A673 (cell line): ENCODE measurements around the gene ATP2B3. TPM values are rescaled to one million over a fixed set of nuclear protein-coding genes. Genes with fewer than 3 reads are reported as not detected.

Source experiments
- BruUV-seq: library from RNA; stranded (reverse); fragments of 400-500 nt; replicated peaks from 2 replicates; lab custom pipeline; 2021; lab: Mats Ljungman, UMichigan
- CTCF ChIA-PET: fragments of 300-600 bp; sonication (Branson Sonifier 250); formaldehyde crosslinking; loops from one replicate; lab custom pipeline; 2022; ENCODE audit warnings: antibody characterized with exemption; lab: Charles Lee
- POLR2A ChIA-PET: fragments of 300-600 bp; sonication (Branson Sonifier 250); formaldehyde crosslinking; loops from one replicate; lab custom pipeline; 2022; ENCODE audit warnings: antibody characterized with exemption; ENCODE audit not compliant: low non-redundant PET; lab: Charles Lee
- DNase-seq: peaks from one replicate; pipeline ENCODE4 v3.0.0-alpha.2; 2015; ENCODE audit warnings: low spot score
- H3K27ac ChIP-seq: fragments of 200-600 bp; sonication (generic); 2 replicates; pipeline ENCODE4 v1.5.1; 2016; ENCODE audit warnings: mixed run types, low read depth, mild to moderate bottlenecking, mixed read lengths, antibody characterized with exemption, low read length; ENCODE audit not compliant: poor library complexity, severe bottlenecking
- H3K27me3 ChIP-seq: fragments of 200-600 bp; sonication (generic); replicated peaks from 2 replicates; pipeline ENCODE4 v1.6.1; 2017; ENCODE audit warnings: mixed run types, low read depth, mild to moderate bottlenecking, mixed read lengths, antibody characterized with exemption, low read length; ENCODE audit not compliant: insufficient read depth, poor library complexity
- H3K36me3 ChIP-seq: fragments of 200-600 bp; sonication (generic); 2 replicates; pipeline ENCODE4 v1.6.1; 2016; ENCODE audit warnings: mixed run types, mild to moderate bottlenecking, mixed read lengths, antibody characterized with exemption, low read length; ENCODE audit not compliant: insufficient read depth, poor library complexity, severe bottlenecking
- H3K4me1 ChIP-seq: fragments of 200-600 bp; sonication (generic); 2 replicates; pipeline ENCODE4 v1.6.1; 2017; ENCODE audit warnings: mixed run types, mild to moderate bottlenecking, mixed read lengths, antibody characterized with exemption, low read length; ENCODE audit not compliant: insufficient read depth, poor library complexity, severe bottlenecking
- H3K4me3 ChIP-seq: fragments of 200-600 bp; sonication (generic); 2 replicates; pipeline ENCODE4 v1.5.1; 2016; ENCODE audit warnings: low read depth, mixed run types, mild to moderate bottlenecking, mixed read lengths, low read length; ENCODE audit not compliant: poor library complexity, severe bottlenecking
- H3K9me3 ChIP-seq: fragments of 200-600 bp; sonication (generic); 2 replicates; pipeline ENCODE4 v1.6.1; 2016; ENCODE audit warnings: mixed run types, low read depth, mild to moderate bottlenecking, mixed read lengths, antibody characterized with exemption, low read length; ENCODE audit not compliant: poor library complexity, severe bottlenecking
- CTCF ChIP-seq: fragments of 300-800, 200-600 bp; sonication (generic); conservative IDR thresholded peaks from 2 replicates; pipeline ENCODE4 v1.5.1; 2017; ENCODE audit warnings: low read depth, mild to moderate bottlenecking, antibody characterized with exemption, low read length, moderate library complexity, mixed read lengths
- EZH2 ChIP-seq: fragments of 200-600 bp; sonication (generic); IDR thresholded peaks from 2 replicates; pipeline ENCODE4 v1.6.1; 2017; ENCODE audit warnings: borderline replicate concordance, low read depth, mild to moderate bottlenecking, mixed read lengths, antibody characterized with exemption, low read length; ENCODE audit not compliant: poor library complexity, severe bottlenecking
- intact Hi-C: fragments of 100-400 bp; cut with micrococcal nuclease; formaldehyde crosslinking; loops from one replicate; pipeline ENCODE4 v1.10.0; 2022; ENCODE audit not compliant: unreplicated experiment
- total RNA-seq: library from RNA; stranded (reverse); gene quantifications from 2 replicates; pipeline ENCODE4 v1.2.3, GENCODE V29; 2021

Gene ATP2B3
- total RNA-seq, 1 experiment from 2014 or later: 0.11 TPM

DNA sequence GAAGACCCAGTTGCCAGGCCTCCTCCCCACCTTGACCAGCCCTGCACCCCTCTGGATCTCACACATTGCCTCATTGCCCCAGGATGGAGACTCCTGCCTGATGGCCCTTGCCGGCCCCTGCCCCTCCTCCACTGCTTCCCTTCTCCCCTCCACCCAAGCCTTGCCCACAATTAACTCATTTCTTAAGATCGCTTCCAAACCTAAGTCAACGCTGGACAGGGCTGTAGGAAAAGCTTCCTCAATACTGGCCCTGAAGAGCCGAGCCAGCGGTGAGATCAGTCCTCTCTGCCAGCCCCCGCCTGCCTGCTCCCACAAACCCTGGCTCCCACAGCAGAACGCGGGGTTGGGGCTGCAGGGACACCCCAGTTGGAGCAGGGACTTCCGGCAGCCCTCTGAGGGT is 39.5 kb upstream of the ATP2B3 start:
- intact Hi-C loops: no loop called here

DNA sequence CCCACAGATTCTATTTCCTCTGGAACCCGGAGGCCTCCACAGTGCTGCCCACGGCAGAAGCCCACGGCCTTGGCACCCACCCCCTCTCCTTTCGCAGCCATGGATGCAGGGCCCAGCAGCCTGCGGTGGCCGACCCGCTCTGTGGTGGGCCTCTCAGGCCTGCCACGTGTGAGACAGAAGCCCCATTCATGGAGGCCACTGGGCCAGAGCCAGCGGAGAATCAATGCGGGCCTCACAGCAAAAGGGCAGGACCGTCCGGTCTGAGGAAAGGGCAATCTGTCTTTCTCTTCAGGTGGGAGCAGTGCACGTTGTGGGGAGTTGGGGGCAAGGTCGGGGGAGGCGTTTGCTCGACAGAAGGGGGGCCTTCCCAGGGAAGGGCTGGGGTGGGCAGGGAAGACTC is 38.7 kb upstream of the ATP2B3 start:
- DNase-seq: no peak
- CTCF ChIA-PET: no interaction called here
- BruUV-seq: no TSS peak
- H3K9me3 ChIP-seq: no peaks in the 10 kb centered on the region
- intact Hi-C loops: no loop called here
- TF ChIP-seq CTCF: no peak
- no peak overlapping the region for H3K27ac ChIP-seq
- H3K36me3 ChIP-seq: no peaks in the 10 kb centered on the region
- no peaks in the 10 kb centered on the region for H3K27me3 ChIP-seq
- POLR2A ChIA-PET: no interaction called here
- H3K4me3 ChIP-seq: no peak overlapping the region
- peaks cover 31% of the 10 kb centered on the region for H3K4me1 ChIP-seq

More for the DNA sequence above, 39.5 kb upstream of the ATP2B3 start:
- CTCF ChIA-PET: no interaction called here
- DNase-seq: no peak
- BruUV-seq: no TSS peak
- no peak overlapping the region for H3K4me3 ChIP-seq
- no peaks in the 10 kb centered on the region for H3K9me3 ChIP-seq
- POLR2A ChIA-PET: no interaction called here
- H3K27ac ChIP-seq: peak overlapping the region; percentile 71
- no peak for TF ChIP-seq CTCF
- TF ChIP-seq EZH2: no peak
- H3K36me3 ChIP-seq: no peaks in the 10 kb centered on the region
- no peaks in the 10 kb centered on the region for H3K27me3 ChIP-seq
- peaks cover 31% of the 10 kb centered on the region for H3K4me1 ChIP-seq

DNA sequence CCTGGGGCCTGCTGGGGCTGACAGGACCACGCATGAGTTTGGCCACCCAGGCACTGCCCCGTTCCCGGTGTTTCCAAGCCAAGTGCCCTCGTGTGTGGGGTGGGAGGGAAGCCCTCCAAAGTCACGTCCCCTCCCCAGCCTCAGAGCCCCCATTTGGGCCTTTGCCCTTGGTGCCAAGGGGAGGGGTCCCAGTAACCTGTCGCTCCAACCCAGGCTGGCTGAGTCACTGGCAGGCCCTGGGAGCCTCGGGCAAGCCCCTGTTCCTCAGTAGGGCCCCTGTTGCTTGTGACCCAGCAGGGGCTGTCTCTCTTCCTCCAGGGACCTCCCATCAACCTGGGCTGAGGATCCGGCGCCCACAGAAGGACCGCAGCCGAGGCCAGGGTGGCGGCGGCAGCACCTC is 36.4 kb upstream of the ATP2B3 start:
- TF ChIP-seq CTCF (no peak), EZH2 (no peak)
- peaks cover 22% of the 10 kb centered on the region for H3K4me1 ChIP-seq
- BruUV-seq: no TSS peak
- CTCF ChIA-PET: interaction anchor here (0.6 kb wide), 2 partner anchors 11 to 522 kb away, joined by 3 to 4 read pairs; no protein-coding TSS in a partner anchor
- intact Hi-C loops: no loop called here
- no peak for DNase-seq
- H3K4me3 ChIP-seq: no peak overlapping the region
- no peaks in the 10 kb centered on the region for H3K9me3 ChIP-seq
- no peak overlapping the region for H3K27ac ChIP-seq
- H3K27me3 ChIP-seq: no peaks in the 10 kb centered on the region
- no peaks in the 10 kb centered on the region for H3K36me3 ChIP-seq
- POLR2A ChIA-PET: no interaction called here
